ENCODE results near the gene ZNF280D.

ZNF280D gene

GRCh38 chr15:56778761-56779160 lies 45.5 kb upstream of the ZNF280D start:
- no peak overlapping the region for H3K27ac ChIP-seq (ENCODE audit: low read length)
- no peaks in the 10 kb centered on the region for H3K79me2 ChIP-seq (ENCODE audit: low read length)
- H3K9me3 ChIP-seq (ENCODE audit: insufficient read depth, low read length) = no peaks in the 10 kb centered on the region
- H2AFZ ChIP-seq (ENCODE audit: low read depth, low read length) = no peak overlapping the region
- no peak overlapping the region for H3K4me3 ChIP-seq (ENCODE audit: low read length)
- no peak overlapping the region for H3K9ac ChIP-seq (ENCODE audit: low read length)
- H3K36me3 ChIP-seq (replicated peaks; ENCODE audit: low read depth, low read length) = no peaks in the 10 kb centered on the region
- H3K4me1 ChIP-seq (ENCODE audit: low read length) = peaks cover 7% of the 10 kb centered on the region
- no peak for TF ChIP-seq CTCF (IDR thresholded peaks at IDR 0.05; ENCODE audit: low read depth, low read length)
- no peak for TF ChIP-seq EZH2phosphoT487 (IDR thresholded peaks at IDR 0.05; ENCODE audit: low read depth)
- no peak overlapping the region for H3K4me2 ChIP-seq (ENCODE audit: low read length)
- H4K20me1 ChIP-seq (ENCODE audit: insufficient read depth, low read length) = no peaks in the 10 kb centered on the region
- no peaks in the 10 kb centered on the region for H3K27me3 ChIP-seq (ENCODE audit: low read depth, low read length)

- no peak overlapping the region for H3K4me3 ChIP-seq (ENCODE audit: low read length)
- H3K4me1 ChIP-seq (ENCODE audit: low read length) = peaks cover 7% of the 10 kb centered on the region
- no peaks in the 10 kb centered on the region for H4K20me1 ChIP-seq (ENCODE audit: insufficient read depth, low read length)
- H3K4me2 ChIP-seq (ENCODE audit: low read length) = no peak overlapping the region
- H3K27me3 ChIP-seq (ENCODE audit: low read depth, low read length) = no peaks in the 10 kb centered on the region
- no peaks in the 10 kb centered on the region for H3K36me3 ChIP-seq (replicated peaks; ENCODE audit: low read depth, low read length)
- H3K9ac ChIP-seq (ENCODE audit: low read length) = no peak overlapping the region
- H3K9me3 ChIP-seq (ENCODE audit: insufficient read depth, low read length) = no peaks in the 10 kb centered on the region
- H3K27ac ChIP-seq (ENCODE audit: low read length) = no peak overlapping the region
- TF ChIP-seq EZH2phosphoT487 (IDR thresholded peaks at IDR 0.05; ENCODE audit: low read depth) (no peak), CTCF (IDR thresholded peaks at IDR 0.05; ENCODE audit: low read depth, low read length) (no peak)
- no peak overlapping the region for H2AFZ ChIP-seq (ENCODE audit: low read depth, low read length)
- H3K79me2 ChIP-seq (ENCODE audit: low read length) = no peaks in the 10 kb centered on the region
These were observed 43.5 kb upstream of the ZNF280D start for GRCh38 chr15:56776839-56777238.

GRCh38 chr15:56775641-56776040 lies 42.3 kb upstream of the ZNF280D start:
- H3K9me3 ChIP-seq (ENCODE audit: insufficient read depth, low read length) = no peaks in the 10 kb centered on the region
- H3K4me1 ChIP-seq (ENCODE audit: low read length) = peaks cover 7% of the 10 kb centered on the region
- H3K9ac ChIP-seq (ENCODE audit: low read length) = no peak overlapping the region
- no peaks in the 10 kb centered on the region for H3K36me3 ChIP-seq (replicated peaks; ENCODE audit: low read depth, low read length)
- H2AFZ ChIP-seq (ENCODE audit: low read depth, low read length) = peak overlapping the region; percentile 88
- H3K27ac ChIP-seq (ENCODE audit: low read length) = no peak overlapping the region
- no peaks in the 10 kb centered on the region for H4K20me1 ChIP-seq (ENCODE audit: insufficient read depth, low read length)
- TF ChIP-seq CTCF (IDR thresholded peaks at IDR 0.05; ENCODE audit: low read depth, low read length) (no peak), EZH2phosphoT487 (IDR thresholded peaks at IDR 0.05; ENCODE audit: low read depth) (no peak)
- no peaks in the 10 kb centered on the region for H3K27me3 ChIP-seq (ENCODE audit: low read depth, low read length)
- H3K4me2 ChIP-seq (ENCODE audit: low read length) = no peak overlapping the region
- H3K79me2 ChIP-seq (ENCODE audit: low read length) = no peaks in the 10 kb centered on the region
- no peak overlapping the region for H3K4me3 ChIP-seq (ENCODE audit: low read length)

GRCh38 chr15:56774356-56774755 lies 41.0 kb upstream of the ZNF280D start:
- Histone ChIP-seq H3K4me1 (ENCODE audit: low read length) (peaks cover 7% of the 10 kb centered on the region), H3K79me2 (ENCODE audit: low read length) (no peaks in the 10 kb centered on the region), H3K27me3 (ENCODE audit: low read depth, low read length) (no peaks in the 10 kb centered on the region), H3K9ac (ENCODE audit: low read length) (no peak overlapping the region), H4K20me1 (ENCODE audit: insufficient read depth, low read length) (no peaks in the 10 kb centered on the region), H3K27ac (ENCODE audit: low read length) (no peak overlapping the region), H2AFZ (ENCODE audit: low read depth, low read length) (no peak overlapping the region), H3K4me3 (ENCODE audit: low read length) (no peak overlapping the region), H3K9me3 (ENCODE audit: insufficient read depth, low read length) (no peaks in the 10 kb centered on the region), H3K4me2 (ENCODE audit: low read length) (no peak overlapping the region), H3K36me3 (replicated peaks; ENCODE audit: low read depth, low read length) (no peaks in the 10 kb centered on the region)
- TF ChIP-seq EZH2phosphoT487 (IDR thresholded peaks at IDR 0.05; ENCODE audit: low read depth) (no peak), CTCF (IDR thresholded peaks at IDR 0.05; ENCODE audit: low read depth, low read length) (no peak)

Data from OCI-LY3 (cell line).